Activated naive CD4-positive, alpha-beta T cell treated with anti-CD3 and anti-CD28 coated beads, Interleukin-2, amount 10 ng/mL, durations not matched to agents 7 days and 5 days (primary cell): ENCODE results near the gene NEK6.

ENCODE experiments used
- CTCF ChIA-PET: fragments of 350-600 bp; sonication (Branson Sonifier 250); formaldehyde crosslinking; loops from one replicate; lab custom pipeline; 2021; ENCODE audit warnings: antibody characterized with exemption; lab: Charles Lee
- DNase-seq: peaks from one replicate; pipeline ENCODE4 v3.0.0-alpha.2; 2020
- H3K27ac Mint-ChIP-seq: one replicate; pipeline ENCODE4 v1.8.0; 2021; ENCODE audit warnings: mild to moderate bottlenecking, moderate library complexity, mixed read lengths
- H3K27me3 Mint-ChIP-seq: one replicate; pipeline ENCODE4 v1.8.0; 2021; ENCODE audit warnings: mild to moderate bottlenecking, mixed read lengths
- H3K36me3 Mint-ChIP-seq: one replicate; pipeline ENCODE4 v1.8.0; 2021; ENCODE audit warnings: mixed read lengths
- H3K4me1 Mint-ChIP-seq: one replicate; pipeline ENCODE4 v1.8.0; 2021; ENCODE audit warnings: mixed read lengths
- H3K4me3 Mint-ChIP-seq: one replicate; pipeline ENCODE4 v1.8.0; 2021; ENCODE audit warnings: mild to moderate bottlenecking, moderate library complexity, mixed read lengths
- H3K9me3 Mint-ChIP-seq: one replicate; pipeline ENCODE4 v1.8.0; 2021; ENCODE audit warnings: mixed read lengths

Gene NEK6

GRCh38 chr9:124351672-124352468 is 94.1 kb downstream of the NEK6 start:
- Mint-ChIP-seq H3K4me1 (peaks cover 2% of the 10 kb centered on the region), H3K27me3 (no peaks in the 10 kb centered on the region), H3K36me3 (peaks cover 28% of the 10 kb centered on the region), H3K4me3 (no peak overlapping the region), H3K9me3 (no peaks in the 10 kb centered on the region), H3K27ac (peak overlapping the region; percentile 55)
- CTCF ChIA-PET, result interaction anchor here (0.7 to 0.8 kb wide), 2 partner anchors 24 to 225 kb away, joined by 3 read pairs; no protein-coding TSS in a partner anchor
- no peak for DNase-seq

GRCh38 chr9:124352616-124353015 is 94.9 kb downstream of the NEK6 start:
- Mint-ChIP-seq H3K27me3 (no peaks in the 10 kb centered on the region), H3K4me1 (peaks cover 10% of the 10 kb centered on the region), H3K9me3 (no peaks in the 10 kb centered on the region), H3K36me3 (peaks cover 33% of the 10 kb centered on the region), H3K27ac (no peak overlapping the region), H3K4me3 (no peak overlapping the region)
- DNase-seq, result no peak
- CTCF ChIA-PET, result interaction anchor here (0.7 to 0.8 kb wide), 2 partner anchors 25 to 226 kb away, joined by 3 read pairs; no protein-coding TSS in a partner anchor

GRCh38 chr9:124353166-124353768 is 95.5 kb downstream of the NEK6 start:
- Mint-ChIP-seq H3K9me3 (no peaks in the 10 kb centered on the region), H3K4me1 (peaks cover 11% of the 10 kb centered on the region), H3K27me3 (no peaks in the 10 kb centered on the region), H3K27ac (no peak overlapping the region), H3K36me3 (peaks cover 33% of the 10 kb centered on the region), H3K4me3 (no peak overlapping the region)
- CTCF ChIA-PET, result no interaction called here
- DNase-seq, result no peak

GRCh38 chr9:124353811-124354274 is 96.1 kb downstream of the NEK6 start:
- no peaks in the 10 kb centered on the region for H3K27me3 Mint-ChIP-seq
- H3K9me3 Mint-ChIP-seq, result no peaks in the 10 kb centered on the region
- no peak overlapping the region for H3K27ac Mint-ChIP-seq
- no peak overlapping the region for H3K4me3 Mint-ChIP-seq
- DNase-seq, result no peak
- CTCF ChIA-PET, result no interaction called here
- peaks cover 11% of the 10 kb centered on the region for H3K4me1 Mint-ChIP-seq
- H3K36me3 Mint-ChIP-seq, result peaks cover 33% of the 10 kb centered on the region

GRCh38 chr9:124354346-124355038 is 96.7 kb downstream of the NEK6 start:
- Mint-ChIP-seq H3K4me3 (no peak overlapping the region), H3K4me1 (peaks cover 11% of the 10 kb centered on the region), H3K9me3 (no peaks in the 10 kb centered on the region), H3K27me3 (no peaks in the 10 kb centered on the region), H3K36me3 (peaks cover 33% of the 10 kb centered on the region), H3K27ac (no peak overlapping the region)
- CTCF ChIA-PET, result interaction anchor here (0.8 kb wide), 1 partner anchor 222 kb away, joined by 3 read pairs; no protein-coding TSS in a partner anchor
- no peak for DNase-seq

GRCh38 chr9:124355039-124355940 is 97.5 kb downstream of the NEK6 start:
- Mint-ChIP-seq H3K9me3 (no peaks in the 10 kb centered on the region), H3K4me3 (no peak overlapping the region), H3K27me3 (no peaks in the 10 kb centered on the region), H3K4me1 (peaks cover 11% of the 10 kb centered on the region), H3K27ac (no peak overlapping the region), H3K36me3 (peaks cover 33% of the 10 kb centered on the region)
- DNase-seq, result no peak
- CTCF ChIA-PET, result interaction anchor here (0.8 kb wide), 2 partner anchors 223 to 225 kb away, joined by 3 read pairs; no protein-coding TSS in a partner anchor

- Mint-ChIP-seq H3K4me3 (no peak overlapping the region), H3K36me3 (peaks cover 32% of the 10 kb centered on the region), H3K27me3 (no peaks in the 10 kb centered on the region), H3K9me3 (no peaks in the 10 kb centered on the region), H3K27ac (no peak overlapping the region), H3K4me1 (peaks cover 11% of the 10 kb centered on the region)
- CTCF ChIA-PET, result interaction anchor here (0.5 to 0.8 kb wide), 2 partner anchors 31 to 226 kb away, joined by 3 read pairs; no protein-coding TSS in a partner anchor
- DNase-seq, result no peak
Measured at GRCh38 chr9:124355941-124356744, 98.4 kb downstream of the NEK6 start.

GRCh38 chr9:124356745-124357390 is 99.1 kb downstream of the NEK6 start:
- peaks cover 27% of the 10 kb centered on the region for H3K36me3 Mint-ChIP-seq
- H3K27ac Mint-ChIP-seq, result peak overlapping the region; percentile 34
- DNase-seq, result no peak
- no peaks in the 10 kb centered on the region for H3K27me3 Mint-ChIP-seq
- H3K4me3 Mint-ChIP-seq, result no peak overlapping the region
- CTCF ChIA-PET, result interaction anchor here (0.5 to 0.8 kb wide), 2 partner anchors 8 to 31 kb away, joined by 3 read pairs; no protein-coding TSS in a partner anchor
- no peaks in the 10 kb centered on the region for H3K9me3 Mint-ChIP-seq
- peaks cover 11% of the 10 kb centered on the region for H3K4me1 Mint-ChIP-seq

- Mint-ChIP-seq H3K27me3 (no peaks in the 10 kb centered on the region), H3K4me3 (no peak overlapping the region), H3K4me1 (peaks cover 11% of the 10 kb centered on the region), H3K27ac (no peak overlapping the region), H3K9me3 (no peaks in the 10 kb centered on the region), H3K36me3 (peaks cover 18% of the 10 kb centered on the region)
- CTCF ChIA-PET, result interaction anchor here (0.8 kb wide), 1 partner anchor 9 kb away, joined by 3 read pairs; no protein-coding TSS in a partner anchor
- no peak for DNase-seq
Measured at GRCh38 chr9:124357721-124358361, 100.1 kb downstream of the NEK6 start.

- CTCF ChIA-PET, result no interaction called here
Measured at GRCh38 chr9:124358631-124359030, 100.9 kb downstream of the NEK6 start.

GRCh38 chr9:124359426-124359825 is 101.7 kb downstream of the NEK6 start:
- Mint-ChIP-seq H3K36me3 (peaks cover 9% of the 10 kb centered on the region), H3K27ac (no peak overlapping the region), H3K4me3 (no peak overlapping the region), H3K4me1 (peaks cover 11% of the 10 kb centered on the region), H3K9me3 (no peaks in the 10 kb centered on the region), H3K27me3 (no peaks in the 10 kb centered on the region)
- CTCF ChIA-PET, result no interaction called here
- no peak for DNase-seq

More at GRCh38 chr9:124358631-124359030, 100.9 kb downstream of the NEK6 start:
- H3K27ac Mint-ChIP-seq, result no peak overlapping the region
- peaks cover 12% of the 10 kb centered on the region for H3K36me3 Mint-ChIP-seq
- H3K4me1 Mint-ChIP-seq, result peaks cover 11% of the 10 kb centered on the region
- no peak overlapping the region for H3K4me3 Mint-ChIP-seq
- no peaks in the 10 kb centered on the region for H3K9me3 Mint-ChIP-seq
- no peak for DNase-seq
- no peaks in the 10 kb centered on the region for H3K27me3 Mint-ChIP-seq
